Left ventricle myocardium inferior (tissue), 1 donor: ENCODE results near the gene LRRC8D. TPM values are rescaled to one million over a fixed set of nuclear protein-coding genes. Genes with fewer than 3 reads are reported as not detected.
A peak's percentile ranks its signal among the peaks of the same experiment; 100 is the strongest.

Experiments used
- DNase-seq: peaks from one replicate; pipeline ENCODE4 v3.0.0-alpha.2; 2020
- H3K27ac ChIP-seq: fragments of 200-600 bp; replicated peaks from 2 replicates; pipeline ENCODE4 v1.8.0; 2021
- H3K27me3 ChIP-seq: fragments of 200-600 bp; 2 replicates; pipeline ENCODE4 v1.8.0; 2021; ENCODE audit warnings: low read depth
- H3K36me3 ChIP-seq: fragments of 200-600 bp; 2 replicates; pipeline ENCODE4 v1.8.0; 2021
- H3K4me1 ChIP-seq: fragments of 200-600 bp; 2 replicates; pipeline ENCODE4 v1.8.0; 2021
- H3K4me3 ChIP-seq: fragments of 200-600 bp; 2 replicates; pipeline ENCODE4 v1.8.0; 2021; ENCODE audit warnings: mild to moderate bottlenecking, moderate library complexity
- H3K9me3 ChIP-seq: fragments of 200-600 bp; replicated peaks from 2 replicates; pipeline ENCODE4 v1.8.0; 2021
- CTCF ChIP-seq: fragments of 200-600 bp; IDR thresholded peaks from 2 replicates; pipeline ENCODE4 v1.8.0; 2021; ENCODE audit warnings: antibody characterized with exemption, mild to moderate bottlenecking, borderline replicate concordance
- intact Hi-C: fragments of 100-400 bp; cut with micrococcal nuclease; formaldehyde crosslinking; loops from one replicate; pipeline ENCODE4 v1.11.0; 2022
- total RNA-seq: library from RNA; stranded (reverse); fragmentation: NEBNext Ultra II Directional; extraction: Animal tissue kit (Norgen Biotek cat#: 25700); gene quantifications from one replicate; pipeline ENCODE4 v1.2.1, GENCODE V29; 2021
- donor health status: DM: no; HTN: yes; CAD: no; lungs with severe emphysema.

The LRRC8D gene
- total RNA-seq, 1 donor from 2014 or later: 6.4 TPM

DNA sequence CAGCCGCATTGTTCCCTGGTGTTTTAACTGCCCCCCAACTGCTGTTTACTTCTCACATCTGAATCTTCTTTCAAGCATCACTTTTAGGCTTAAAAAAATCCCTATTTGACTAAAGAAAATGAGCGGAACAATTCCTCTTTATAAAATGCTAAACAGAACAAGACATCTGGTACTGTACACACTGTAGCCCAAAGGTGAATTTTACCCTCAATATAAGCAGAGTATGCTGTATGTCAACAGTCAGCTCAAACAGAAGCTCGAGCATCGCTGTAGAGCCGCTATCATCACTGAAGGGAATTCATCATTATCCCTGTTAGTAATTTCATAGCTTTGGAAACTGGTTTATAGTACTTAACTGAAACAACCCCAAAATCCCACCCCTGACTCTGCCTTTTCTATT is 85.3 kb downstream of the LRRC8D start:
- no peak for TF ChIP-seq CTCF
- Histone ChIP-seq H3K9me3 (no peaks in the 10 kb centered on the region), H3K4me3 (no peak overlapping the region), H3K27ac (peak overlapping the region; percentile 73), H3K4me1 (peaks cover 96% of the 10 kb centered on the region), H3K36me3 (no peaks in the 10 kb centered on the region), H3K27me3 (no peaks in the 10 kb centered on the region)
- intact Hi-C loops: no loop called here
- no peak for DNase-seq

DNA sequence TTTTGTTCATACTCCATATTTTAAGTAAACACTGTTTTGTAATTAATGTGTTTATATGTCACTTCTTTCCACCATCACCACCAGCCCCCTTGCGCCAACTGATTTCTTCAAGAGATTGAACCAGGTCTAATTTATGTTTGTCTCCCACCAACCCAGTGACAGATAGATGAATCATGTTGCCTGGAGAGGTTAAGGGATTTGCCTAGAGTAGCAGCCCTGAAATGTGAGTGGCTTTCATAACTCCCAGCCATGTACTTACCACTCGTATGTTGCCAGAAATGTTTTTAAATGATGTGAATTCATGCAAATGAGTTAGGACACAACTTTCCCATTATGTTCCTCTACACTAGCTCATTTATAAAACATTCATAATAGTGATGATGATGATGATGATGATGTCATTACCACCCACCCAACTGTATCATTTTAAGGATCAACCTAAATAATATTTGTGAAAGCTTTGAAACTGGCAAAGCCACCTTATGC is 86.9 kb downstream of the LRRC8D start:
- Histone ChIP-seq H3K4me1 (peaks cover 94% of the 10 kb centered on the region), H3K36me3 (no peaks in the 10 kb centered on the region), H3K27ac (peak overlapping the region; percentile 73), H3K9me3 (no peaks in the 10 kb centered on the region), H3K27me3 (no peaks in the 10 kb centered on the region), H3K4me3 (no peak overlapping the region)
- intact Hi-C loops: no loop called here
- DNase-seq: no peak
- TF ChIP-seq CTCF: no peak

DNA sequence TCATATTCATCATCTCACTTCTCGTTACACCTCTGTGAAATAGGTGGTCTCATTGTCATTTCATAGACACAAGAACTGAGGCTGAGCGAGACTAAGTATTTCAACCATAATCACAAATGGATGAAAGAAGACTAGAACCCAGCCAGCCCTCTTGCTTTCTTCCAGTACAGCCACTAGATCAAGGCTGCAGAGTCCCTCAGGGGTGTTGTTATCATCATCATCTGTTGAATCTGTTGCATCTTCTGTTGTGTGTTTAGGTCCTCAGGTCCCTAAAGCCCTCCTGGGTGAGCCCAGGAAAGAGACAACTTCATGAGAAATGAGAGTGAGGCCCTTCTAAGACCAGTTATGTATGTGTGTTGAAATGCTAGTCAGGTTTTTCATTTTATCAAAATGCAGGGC is 87.4 kb downstream of the LRRC8D start:
- TF ChIP-seq CTCF: no peak
- no peaks in the 10 kb centered on the region for H3K27me3 ChIP-seq
- intact Hi-C loops: no loop called here
- peaks cover 95% of the 10 kb centered on the region for H3K4me1 ChIP-seq
- H3K9me3 ChIP-seq: no peaks in the 10 kb centered on the region
- H3K27ac ChIP-seq: peak overlapping the region; percentile 73
- H3K4me3 ChIP-seq: no peak overlapping the region
- DNase-seq: no peak
- no peaks in the 10 kb centered on the region for H3K36me3 ChIP-seq

GRCh38 chr1:89908672-89909436 is 88.0 kb downstream of the LRRC8D start:
- peaks cover 91% of the 10 kb centered on the region for H3K4me1 ChIP-seq
- H3K27me3 ChIP-seq: no peaks in the 10 kb centered on the region
- DNase-seq: no peak
- H3K4me3 ChIP-seq: no peak overlapping the region
- peak overlapping the region; percentile 73 for H3K27ac ChIP-seq
- no peaks in the 10 kb centered on the region for H3K9me3 ChIP-seq
- intact Hi-C loops: no loop called here
- no peak for TF ChIP-seq CTCF
- no peaks in the 10 kb centered on the region for H3K36me3 ChIP-seq

- H3K27me3 ChIP-seq: no peaks in the 10 kb centered on the region
- no peaks in the 10 kb centered on the region for H3K9me3 ChIP-seq
- intact Hi-C loops: no loop called here
- no peak for TF ChIP-seq CTCF
- peaks cover 85% of the 10 kb centered on the region for H3K4me1 ChIP-seq
- DNase-seq: no peak
- no peaks in the 10 kb centered on the region for H3K36me3 ChIP-seq
- H3K27ac ChIP-seq: peak overlapping the region; percentile 73
- no peak overlapping the region for H3K4me3 ChIP-seq
Measured at GRCh38 chr1:89910268-89910667, 89.4 kb downstream of the LRRC8D start.
